Measurements from ENCODE around the gene TBC1D3B.
"Not testable (repeated sequence)": the region's sequence is repeated elsewhere in the genome, so short reads cannot be mapped to it uniquely, and the experiment has no call there.

The TBC1D3B gene

DNA sequence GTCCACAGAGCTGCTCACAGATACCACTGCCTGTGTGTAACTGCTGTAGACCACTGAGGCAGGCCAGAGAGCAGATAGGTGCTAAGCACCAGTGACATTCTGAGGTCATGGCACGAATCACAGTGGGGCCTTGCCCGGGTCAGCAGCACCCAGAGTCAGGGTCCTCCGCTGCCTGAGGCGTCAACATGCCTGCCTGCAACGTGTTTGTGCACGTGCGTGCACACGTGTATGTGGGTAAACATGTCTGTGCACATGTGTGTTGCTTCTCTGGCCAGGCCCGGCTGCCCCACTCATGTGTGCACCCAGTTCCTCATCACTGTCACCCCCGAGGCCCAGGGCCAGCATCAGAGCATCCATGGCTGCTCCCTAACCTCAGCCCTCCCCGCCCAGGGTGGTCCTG is at the start of gene TBC1D3B:
TSS of gene TBC1D3B (minus strand) at position 101 of the 400 bp plus-strand sequence. CDS start 1,586 bp downstream, outside the sequence.
- DNase-seq, result not testable (repeated sequence)

DNA sequence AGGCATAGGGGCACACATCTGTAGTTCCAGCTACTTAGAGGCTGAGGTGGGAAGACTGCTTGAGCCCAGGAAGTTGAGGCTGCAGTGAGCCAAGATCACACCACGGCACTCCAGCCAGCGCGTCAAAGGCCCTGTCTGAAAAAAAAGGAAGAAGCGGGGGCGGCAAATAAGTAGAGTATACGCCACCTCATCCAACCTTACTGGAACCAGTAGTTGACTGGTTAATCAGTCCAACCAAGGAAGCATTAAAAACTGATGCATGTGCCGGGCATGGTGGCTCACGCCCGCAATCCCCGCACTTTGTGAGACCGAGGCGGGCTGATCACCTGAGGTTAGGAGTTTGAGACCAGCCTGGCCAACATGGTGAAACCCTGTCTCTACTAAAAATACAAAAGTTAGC is 46.5 kb upstream of the TBC1D3B start:
- not testable (repeated sequence) for DNase-seq

DNA sequence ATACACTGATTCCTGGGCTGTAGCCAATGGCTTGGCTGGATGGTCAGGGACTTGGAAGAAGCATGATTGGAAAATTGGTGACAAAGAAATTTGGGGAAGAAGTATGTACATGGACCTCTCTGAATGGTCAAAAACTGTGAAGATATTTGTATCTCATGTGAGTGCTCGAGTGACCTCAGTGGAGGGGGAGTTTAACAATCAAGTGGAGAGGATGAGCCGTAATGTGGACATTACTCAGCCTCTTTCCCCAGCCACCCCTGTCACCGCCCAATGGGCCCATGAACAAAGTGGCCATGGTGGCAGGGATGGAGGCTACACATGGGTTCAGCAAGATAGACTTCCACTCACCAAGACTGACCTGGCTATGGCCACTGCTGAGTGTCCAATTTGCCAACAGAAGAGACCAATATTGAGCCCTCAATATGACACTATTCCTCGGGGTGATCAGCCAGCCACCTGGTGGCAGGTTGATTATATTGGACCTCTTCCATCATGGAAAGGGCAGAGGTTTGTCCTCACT is 45.2 kb upstream of the TBC1D3B start:
- not testable (repeated sequence) for DNase-seq

DNA sequence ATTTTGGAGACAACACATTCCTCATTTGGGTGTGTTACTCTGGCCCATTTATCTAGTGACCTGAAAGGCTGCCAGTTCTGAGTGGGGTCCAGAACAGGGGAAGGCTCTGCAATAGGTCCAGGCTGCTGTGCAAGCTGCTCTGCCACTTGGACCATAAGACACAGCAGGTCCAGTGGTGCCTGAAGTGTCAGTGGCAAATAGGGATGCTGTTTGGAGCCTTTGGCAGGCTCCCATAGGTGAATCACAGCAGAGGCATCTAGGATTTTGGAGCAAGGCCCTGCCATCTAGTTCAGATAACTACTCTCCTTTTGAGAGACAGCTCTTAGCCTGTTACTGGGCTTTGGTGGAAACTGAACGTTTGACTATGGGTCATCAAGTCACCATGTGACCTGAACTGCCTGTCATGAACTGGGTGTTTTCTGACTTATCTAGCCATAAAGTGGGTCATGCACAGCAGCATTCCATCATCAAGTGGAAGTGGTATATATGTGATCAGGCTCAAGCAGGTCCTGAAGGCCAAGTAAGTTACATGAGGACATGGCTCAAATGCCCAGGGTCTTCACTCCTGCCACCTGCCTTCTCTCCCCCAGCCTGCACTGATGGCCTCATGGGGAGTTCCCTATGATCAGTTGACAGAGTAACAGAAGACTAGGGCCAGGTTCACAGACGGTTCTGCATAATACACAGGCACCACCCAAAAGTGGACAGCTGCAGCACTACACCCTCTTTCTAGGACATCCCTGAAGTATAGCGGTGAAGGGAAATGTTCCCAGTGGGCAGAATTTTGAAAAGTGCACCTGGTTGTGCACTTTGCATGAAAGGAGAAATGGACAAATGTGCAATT is 44.5 kb upstream of the TBC1D3B start:
- not testable (repeated sequence) for DNase-seq

DNA sequence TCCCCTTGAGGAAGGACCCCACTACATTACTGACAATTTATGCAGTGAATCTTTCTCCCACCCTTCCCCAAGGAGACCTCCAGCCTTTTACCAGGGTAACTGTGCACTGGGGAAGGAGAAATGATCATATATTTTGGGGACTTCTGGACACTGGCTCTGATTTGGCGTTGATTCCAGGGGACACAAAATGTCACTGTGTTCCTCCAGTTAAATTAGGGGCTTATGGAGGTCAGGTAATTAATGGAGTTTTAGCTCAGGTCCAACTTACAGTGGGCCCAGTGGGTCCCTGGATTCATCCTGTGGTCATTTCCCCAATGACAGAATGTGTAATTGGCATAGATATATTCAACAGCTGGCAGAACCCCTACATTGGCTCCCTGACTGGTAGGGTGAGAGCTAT is 43.1 kb upstream of the TBC1D3B start:
- not testable (repeated sequence) for DNase-seq

DNA sequence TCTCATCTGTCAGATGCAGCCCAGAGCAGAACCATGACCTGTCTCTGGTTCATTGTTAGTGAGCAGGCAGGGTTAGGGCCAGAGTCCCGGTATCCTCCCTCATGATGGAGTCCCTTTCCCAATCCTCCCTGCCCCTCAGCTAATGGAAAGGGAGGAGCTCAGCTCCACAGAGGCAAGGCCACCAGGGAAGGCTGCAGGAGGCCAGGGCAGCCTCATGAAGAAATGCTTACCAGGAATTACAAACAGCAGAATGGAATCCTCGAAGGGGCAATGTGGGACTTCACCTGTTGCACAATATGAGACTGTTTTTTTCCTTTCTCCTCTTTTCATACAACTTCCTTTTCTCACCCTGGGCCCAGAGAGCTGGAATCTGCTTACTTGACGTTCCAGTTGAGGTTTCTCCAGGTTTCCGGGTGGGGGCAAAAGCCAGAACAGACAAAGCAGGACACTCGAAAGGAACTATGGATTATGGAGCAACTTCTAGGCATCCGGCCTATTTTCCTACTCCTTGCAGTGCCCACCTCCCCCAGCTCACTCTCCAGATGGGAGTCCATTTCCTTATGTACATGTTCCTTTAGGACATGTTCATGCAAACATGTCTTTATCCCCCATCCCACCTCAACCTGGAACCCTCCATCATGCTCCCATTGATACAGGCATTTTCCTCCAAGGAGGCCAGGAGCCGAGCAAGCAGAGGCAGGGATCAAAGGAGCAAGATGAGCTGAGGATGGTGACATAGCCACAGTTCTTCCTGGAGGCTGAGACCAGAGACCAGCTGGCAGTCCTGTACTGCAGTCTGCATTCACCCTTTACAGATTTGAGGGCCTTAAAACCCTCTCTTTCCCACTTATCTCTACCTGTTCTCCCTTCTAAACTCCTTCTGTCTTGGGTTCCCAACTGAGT is 39.2 kb upstream of the TBC1D3B start:
- not testable (repeated sequence) for DNase-seq

DNA sequence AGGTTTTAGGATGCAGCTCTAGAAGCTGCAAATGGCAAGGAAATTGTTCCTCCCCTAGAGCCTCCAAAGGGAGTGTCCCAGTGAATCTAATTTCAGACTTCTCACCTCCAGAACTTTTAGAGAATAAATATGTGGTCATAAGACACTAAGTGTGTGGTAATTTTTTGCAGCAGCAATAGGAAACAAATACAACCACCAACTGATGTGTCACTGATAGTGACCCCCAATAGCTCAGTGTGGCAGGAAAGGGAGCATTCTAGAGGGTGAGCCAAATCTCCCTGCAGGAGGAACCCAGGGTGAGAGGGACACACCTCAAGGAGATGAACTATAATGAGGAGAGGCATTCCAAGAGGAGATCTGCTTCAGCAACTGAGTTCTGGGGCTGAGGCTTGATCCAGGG is 38.5 kb upstream of the TBC1D3B start:
- DNase-seq, result no peak

DNA sequence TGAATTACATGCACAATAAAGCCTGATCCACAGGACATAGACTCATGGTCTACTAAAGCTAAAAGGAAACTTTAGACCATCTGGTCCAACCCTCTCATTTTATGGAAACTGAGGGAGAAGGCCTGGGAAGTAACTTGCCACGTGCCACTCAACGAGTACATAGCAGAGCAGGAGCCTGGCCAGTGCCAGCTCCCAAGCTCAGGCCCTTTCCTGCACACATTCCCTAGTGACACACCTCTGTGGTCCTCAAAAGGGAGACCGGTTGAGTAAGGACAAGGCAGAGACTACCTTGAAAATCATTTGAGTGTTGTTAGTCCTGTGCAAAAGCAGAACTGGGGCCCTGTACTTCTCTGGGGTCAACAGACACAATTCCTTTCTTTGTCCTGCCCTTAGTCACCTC is 37.3 kb upstream of the TBC1D3B start:
- DNase-seq, result no peak

DNA sequence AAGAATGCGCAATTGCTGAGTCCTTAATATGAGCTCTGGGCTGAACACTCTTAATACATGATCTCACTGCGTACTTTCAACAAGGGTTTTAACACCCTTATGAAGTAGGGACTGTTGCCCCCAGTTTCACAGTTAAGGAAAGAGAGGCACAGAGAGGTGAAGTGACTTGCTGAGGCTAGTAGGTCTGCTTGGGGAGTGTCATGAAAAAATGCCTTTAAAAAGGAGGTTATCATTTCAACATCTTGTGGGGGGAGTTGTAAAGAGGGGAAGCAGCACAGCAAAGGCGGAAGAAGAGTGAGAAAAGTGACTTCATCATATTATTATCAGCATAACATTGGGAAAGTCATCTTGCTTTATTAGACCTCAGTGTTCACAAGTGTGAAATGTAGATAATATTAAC is 36.5 kb upstream of the TBC1D3B start:
- DNase-seq, result no peak

DNA sequence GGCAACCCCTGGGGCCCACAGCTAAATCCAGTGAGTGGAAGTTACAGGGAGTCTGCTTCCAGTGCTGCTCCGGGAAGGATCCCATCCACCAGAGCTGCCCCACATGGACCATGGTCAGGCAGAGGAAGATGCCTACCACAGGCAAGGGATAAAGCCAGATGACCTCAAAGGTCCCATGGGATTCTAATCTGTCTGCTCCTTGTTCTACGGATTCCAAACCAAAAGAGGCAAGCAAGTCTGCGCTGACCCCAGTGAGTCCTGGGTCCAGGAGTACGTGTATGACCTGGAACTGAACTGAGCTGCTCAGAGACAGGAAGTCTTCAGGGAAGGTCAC is 35.8 kb upstream of the TBC1D3B start:
- no peak for DNase-seq

DNA sequence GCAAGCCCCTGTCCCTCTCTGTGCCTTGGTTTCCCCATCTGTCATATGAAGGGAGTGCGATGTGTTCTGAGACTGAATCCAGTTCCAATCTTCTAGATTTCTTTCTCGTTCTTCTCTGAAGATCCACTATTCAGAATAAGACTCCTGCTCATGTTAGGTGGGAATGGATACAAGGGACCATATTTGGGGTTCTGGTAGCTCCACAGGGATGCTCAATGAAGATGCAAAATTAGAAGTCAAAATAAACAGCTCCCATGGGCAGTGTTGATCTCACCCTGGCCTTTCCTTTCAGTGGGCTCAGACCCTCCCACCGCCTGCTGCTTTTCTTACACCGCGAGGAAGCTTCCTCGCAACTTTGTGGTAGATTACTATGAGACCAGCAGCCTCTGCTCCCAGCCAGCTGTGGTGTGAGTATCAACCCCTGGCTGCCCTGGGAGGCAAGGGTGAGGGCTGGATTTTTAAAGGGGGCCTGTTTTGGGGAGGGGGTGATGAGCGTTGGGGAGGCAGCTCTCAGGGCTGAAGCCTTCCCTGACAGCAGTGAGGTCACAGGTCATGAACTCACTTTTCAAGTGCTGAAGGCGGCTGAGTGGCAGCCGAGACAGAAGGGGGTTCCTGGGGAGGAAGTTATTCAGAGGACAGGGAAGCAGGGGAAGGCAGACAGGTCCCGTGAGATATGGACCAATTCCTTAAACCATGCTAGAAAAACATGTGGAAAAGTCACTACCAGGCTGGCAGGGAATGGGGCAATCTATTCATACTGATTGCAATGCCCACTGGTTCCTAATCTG is 35.2 kb upstream of the TBC1D3B start:
- DNase-seq, result not testable (repeated sequence)

DNA sequence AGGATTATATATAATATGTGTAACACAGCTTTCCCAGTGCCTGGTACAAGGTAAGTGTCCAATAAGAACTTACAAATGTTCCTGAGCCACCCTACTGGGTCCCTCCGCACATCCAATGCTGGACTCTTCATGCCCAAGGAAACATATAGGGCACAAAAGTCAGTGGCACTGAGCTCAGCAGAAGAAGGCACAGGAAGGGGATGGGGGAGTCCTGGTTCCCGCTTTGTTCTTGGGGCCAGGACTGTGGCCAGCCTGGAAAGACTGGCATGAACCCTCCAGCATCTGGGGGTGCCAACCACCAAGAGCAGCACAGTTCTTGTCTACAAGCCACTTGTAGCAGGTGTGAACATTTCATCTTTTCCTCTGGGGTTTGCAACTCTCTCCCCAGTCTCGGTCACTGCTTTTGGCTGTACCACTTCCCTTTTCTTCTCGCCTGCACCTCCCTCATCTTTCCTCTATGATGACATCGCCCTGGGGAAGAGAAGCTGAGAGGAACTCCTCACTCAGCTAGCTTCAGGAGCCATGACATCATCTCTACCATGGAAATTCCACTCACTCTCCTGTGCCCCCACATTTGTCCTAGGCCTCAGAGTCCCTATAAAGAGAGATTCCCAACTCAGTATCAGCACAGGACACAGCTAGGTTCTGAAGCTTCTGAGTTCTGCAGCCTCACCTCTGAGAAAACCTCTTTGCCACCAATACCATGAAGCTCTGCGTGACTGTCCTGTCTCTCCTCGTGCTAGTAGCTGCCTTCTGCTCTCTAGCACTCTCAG is 34.2 kb upstream of the TBC1D3B start, which contains the start of gene CCL4L2:
TSS of gene CCL4L2 (plus strand) at position 625 of the 773 bp plus-strand sequence.
- DNase-seq, result not testable (repeated sequence)

DNA sequence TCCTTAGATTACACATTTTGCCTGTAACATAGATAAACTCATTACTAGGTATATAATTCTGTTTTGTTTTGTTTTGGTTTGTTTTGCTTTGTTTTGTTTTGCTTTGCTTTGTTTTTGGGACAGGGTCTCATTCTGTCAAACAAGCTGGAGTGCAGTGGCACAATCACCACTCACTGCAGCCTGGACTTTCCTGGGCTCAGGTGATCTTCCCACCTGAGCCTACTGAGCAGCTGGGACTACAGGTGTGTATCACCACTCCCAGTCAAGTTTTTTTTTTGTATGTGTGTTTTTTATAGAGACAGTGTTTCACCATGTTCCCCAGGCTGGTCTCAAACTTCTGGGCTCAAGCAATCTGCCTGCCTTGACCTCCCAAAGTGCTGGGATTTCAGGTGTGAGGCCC is 33.1 kb upstream of the TBC1D3B start:
- DNase-seq, result no peak

DNA sequence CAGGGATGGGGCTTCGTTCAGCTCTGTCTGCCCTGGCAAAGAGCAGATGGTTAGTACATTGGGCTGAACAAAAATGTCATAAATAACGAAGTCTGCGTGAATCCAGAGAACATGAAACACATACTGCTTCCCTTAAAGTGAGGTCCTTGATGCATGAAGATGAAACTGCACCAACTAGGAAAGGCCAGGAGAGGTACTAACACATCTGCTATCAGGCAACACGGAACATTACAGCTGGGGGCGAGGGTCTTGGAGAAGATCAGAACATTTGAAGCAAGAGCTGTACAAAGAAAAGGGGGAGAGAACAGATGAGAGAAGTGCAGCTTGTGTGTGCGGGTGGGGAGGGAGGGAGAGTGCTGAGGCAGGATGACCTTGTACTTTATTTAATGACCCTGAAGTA is 30.9 kb upstream of the TBC1D3B start:
- not testable (repeated sequence) for DNase-seq

DNA sequence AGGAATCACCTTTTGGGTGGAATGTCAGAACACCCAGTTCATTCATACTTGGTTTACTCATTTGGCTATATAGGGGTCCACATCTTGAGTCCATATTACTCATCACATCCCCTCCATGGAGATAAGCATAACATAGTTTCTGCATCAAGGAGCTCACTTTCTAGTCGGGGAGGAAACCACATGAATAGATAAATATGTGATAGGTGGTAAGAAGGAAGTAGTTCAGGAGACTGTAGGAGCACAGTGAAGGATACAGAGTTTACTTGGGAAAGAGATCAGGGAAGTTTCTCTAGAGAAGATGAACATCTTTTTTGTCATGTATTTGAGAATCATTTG is 30.0 kb upstream of the TBC1D3B start:
- not testable (repeated sequence) for DNase-seq

DNA sequence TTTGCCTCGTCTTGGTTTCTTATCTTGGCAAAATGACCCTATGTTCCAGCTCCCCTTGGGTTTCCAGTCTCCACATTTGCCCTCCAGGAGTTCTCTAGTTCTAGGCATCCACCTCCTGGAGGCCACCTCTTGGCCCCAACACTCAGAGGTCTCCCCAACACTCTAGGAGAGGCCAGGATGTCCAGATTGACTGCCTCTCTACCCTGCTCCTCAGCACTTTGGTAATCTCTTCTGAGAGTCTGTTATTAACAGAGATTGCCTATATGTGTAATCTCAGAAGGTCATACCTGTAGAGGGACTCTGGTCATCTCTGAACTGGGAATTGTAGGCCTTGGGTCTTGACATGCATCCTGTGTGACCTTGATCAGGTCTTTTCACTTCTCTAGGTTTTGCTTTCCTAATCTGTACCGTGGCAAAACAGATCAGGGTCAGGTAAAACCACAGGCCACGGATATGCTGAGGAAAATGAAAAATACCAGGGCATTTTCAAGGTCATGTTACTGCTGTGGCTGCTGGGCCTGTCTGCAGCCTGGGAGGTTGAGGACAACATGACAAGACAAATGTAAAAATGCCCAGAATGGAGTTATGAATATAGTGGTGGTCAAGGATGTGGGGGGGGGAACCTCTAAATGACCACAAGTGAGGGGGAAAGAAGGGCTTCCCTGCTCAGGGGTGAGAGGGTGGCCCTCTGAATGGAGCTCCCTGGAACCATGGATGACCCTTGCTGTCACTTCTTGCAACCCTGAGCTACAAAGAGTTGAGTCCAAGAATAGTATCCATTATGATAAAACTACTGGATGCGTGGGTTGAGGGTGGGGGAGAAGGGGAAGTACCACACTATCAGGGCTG is 29.4 kb upstream of the TBC1D3B start:
- DNase-seq, result no peak

DNA sequence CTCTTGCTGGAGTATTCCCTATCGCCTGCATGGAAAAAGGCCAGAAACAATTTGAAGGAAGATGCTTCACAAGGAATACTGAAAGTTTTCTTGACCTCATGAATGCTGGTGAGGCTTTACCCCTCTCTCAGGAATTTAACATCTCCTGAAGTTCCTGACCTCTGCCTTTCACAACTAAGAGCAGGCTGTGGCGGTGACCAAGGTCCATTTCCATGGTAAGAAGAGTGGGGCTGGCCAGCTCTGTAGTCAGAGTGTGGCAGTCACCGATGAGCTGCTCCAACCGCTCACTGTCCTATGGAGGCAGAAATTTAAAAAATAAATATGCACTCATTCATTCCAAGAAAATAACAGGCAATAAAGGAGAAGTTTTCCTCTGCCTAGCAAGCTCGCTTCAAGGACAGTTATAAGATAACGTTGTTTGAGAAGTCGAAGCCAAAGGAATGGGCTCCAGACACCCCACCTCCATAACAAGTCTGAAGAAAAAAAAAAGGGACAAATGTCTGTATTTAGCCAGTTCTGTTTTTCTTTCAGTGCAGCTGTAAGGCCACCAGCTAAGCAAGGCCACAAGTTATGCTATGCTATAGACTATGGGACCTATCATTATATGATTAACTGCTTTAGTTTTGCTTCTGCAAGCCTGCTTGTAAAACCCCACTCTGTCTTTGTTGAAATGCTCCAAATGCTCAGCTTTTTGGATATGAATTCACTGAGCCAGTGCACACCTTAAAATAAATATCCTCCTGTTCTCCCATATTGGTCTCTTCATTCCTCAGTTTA is 28.5 kb upstream of the TBC1D3B start:
- no peak for DNase-seq

DNA sequence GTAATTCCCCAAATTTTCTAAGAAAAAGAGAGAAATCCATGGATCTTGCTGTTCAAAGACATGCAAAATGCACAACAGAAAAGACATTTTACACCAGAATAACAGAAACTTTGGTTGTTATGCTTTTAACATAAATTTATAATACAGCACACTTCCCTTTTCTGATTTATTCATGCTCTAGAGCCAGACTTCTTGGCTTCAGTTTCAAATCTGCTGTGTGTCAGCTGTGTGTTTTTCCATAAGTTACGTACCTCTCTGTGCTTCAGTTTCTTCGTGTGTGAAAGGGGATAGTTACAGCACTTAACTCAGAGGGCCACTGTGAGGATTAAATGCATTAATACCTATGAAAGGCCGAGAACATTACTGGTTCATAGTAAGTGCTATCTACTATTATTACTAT is 26.9 kb upstream of the TBC1D3B start:
- DNase-seq, result no peak

DNA sequence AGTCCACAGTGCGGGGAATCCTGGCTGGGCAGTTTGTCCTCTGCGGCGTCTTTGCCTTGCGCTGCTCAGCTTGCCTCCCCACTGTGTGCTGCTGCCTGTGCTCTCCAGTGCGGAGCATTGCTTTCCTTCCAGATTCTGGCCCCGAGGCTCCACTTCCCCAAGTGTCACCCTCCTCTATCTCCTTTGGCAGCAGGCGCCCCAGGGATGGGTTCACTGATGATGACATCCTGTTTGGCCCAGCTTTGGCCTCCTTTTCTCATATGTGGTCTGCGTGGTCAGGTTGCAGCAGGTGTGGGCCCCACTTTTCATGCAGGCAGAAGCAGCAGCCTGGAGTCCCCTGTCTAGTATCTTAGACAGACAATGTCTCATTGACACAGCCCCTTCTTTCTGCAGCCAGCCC is 25.1 kb upstream of the TBC1D3B start:
- DNase-seq, result not testable (repeated sequence)

DNA sequence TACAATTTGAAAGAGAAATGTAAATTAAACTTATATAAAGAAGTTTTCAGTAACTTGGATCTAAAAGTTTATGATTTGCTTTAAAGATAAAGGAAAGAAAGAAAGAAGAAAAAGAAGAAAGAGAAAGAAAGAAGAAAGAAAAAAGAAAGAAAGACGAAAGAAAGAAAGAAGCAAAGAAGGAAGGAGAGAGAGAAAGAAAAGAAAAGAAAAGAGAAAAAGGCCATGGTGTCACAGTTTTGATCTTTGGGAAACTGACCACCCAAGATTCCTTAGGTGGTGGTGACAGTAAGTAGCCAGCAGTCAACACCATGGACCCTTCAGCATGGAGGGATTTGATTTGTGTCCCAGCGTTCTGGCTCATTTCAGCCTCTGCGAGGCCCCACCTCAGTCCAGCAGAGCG is 24.7 kb upstream of the TBC1D3B start:
- DNase-seq, result not testable (repeated sequence)

Measured in NCI-H526 treated with DMSO at 0.1 percent for 48 hours (cell line).